GM23338 (cell line): Measurements from ENCODE around the gene C19orf25. TPM values are rescaled to one million over a fixed set of nuclear protein-coding genes. Genes with fewer than 3 reads are reported as not detected.

Experiments used
- ATAC-seq: fragments of 200-7000 bp; cut with Tn5 transposase; 3 replicates; pipeline ENCODE4 v1.9.1; 2020
- DNase-seq: peaks from one replicate; pipeline ENCODE4 v3.0.0-alpha.2; 2015; ENCODE audit warnings: low spot score
- H2AFZ ChIP-seq: fragments of 200-600 bp; sonication (generic); 2 replicates; pipeline ENCODE4 v1.8.0; 2016; ENCODE audit warnings: antibody characterized with exemption, mild to moderate bottlenecking, moderate library complexity
- H3F3A ChIP-seq: fragments of 200-600 bp; sonication (generic); replicated peaks from 2 replicates; pipeline ENCODE4 v1.8.0; 2017; ENCODE audit warnings: antibody characterized with exemption, mixed run types, low read depth
- H3K27ac ChIP-seq: fragments of 200-600 bp; sonication (generic); 2 replicates; pipeline ENCODE4 v1.6.1; 2016; ENCODE audit warnings: low read depth
- H3K27me3 ChIP-seq: fragments of 200-600 bp; sonication (generic); 2 replicates; pipeline ENCODE4 v1.8.0; 2016; ENCODE audit warnings: mild to moderate bottlenecking, mixed run types, moderate library complexity; ENCODE audit not compliant: insufficient read depth
- H3K36me3 ChIP-seq: fragments of 200-600 bp; sonication (generic); 2 replicates; pipeline ENCODE4 v1.8.0; 2016; ENCODE audit warnings: mild to moderate bottlenecking; ENCODE audit not compliant: insufficient read depth
- H3K4me1 ChIP-seq: fragments of 200-600 bp; sonication (generic); 2 replicates; pipeline ENCODE4 v1.8.0; 2016; ENCODE audit warnings: mild to moderate bottlenecking, moderate library complexity; ENCODE audit not compliant: insufficient read depth
- H3K4me2 ChIP-seq: fragments of 200-600 bp; sonication (generic); 2 replicates; pipeline ENCODE4 v1.7.1; 2017; ENCODE audit warnings: mixed run types
- H3K4me3 ChIP-seq: fragments of 200-600 bp; sonication (generic); 2 replicates; pipeline ENCODE4 v1.6.1; 2016; ENCODE audit warnings: mixed run types
- H3K79me2 ChIP-seq: fragments of 200-600 bp; sonication (generic); replicated peaks from 2 replicates; pipeline ENCODE4 v1.8.0; 2017; ENCODE audit warnings: mild to moderate bottlenecking; ENCODE audit not compliant: insufficient read depth
- H3K9me2 ChIP-seq: fragments of 200-600 bp; sonication (generic); 2 replicates; pipeline ENCODE4 v1.8.0; 2017; ENCODE audit not compliant: insufficient read depth
- H4K20me1 ChIP-seq: fragments of 200-600 bp; sonication (generic); replicated peaks from 2 replicates; pipeline ENCODE4 v1.8.0; 2017; ENCODE audit warnings: mild to moderate bottlenecking; ENCODE audit not compliant: insufficient read depth
- H3K27ac Mint-ChIP-seq: 2 replicates; pipeline ENCODE4 v1.8.0; 2020; ENCODE audit warnings: inconsistent platforms, mild to moderate bottlenecking, moderate library complexity, mixed read lengths
- H3K27me3 Mint-ChIP-seq: 3 replicates; pipeline ENCODE4 v1.8.0; 2022; ENCODE audit warnings: low read depth, mild to moderate bottlenecking, moderate library complexity, mixed read lengths, inconsistent platforms; ENCODE audit not compliant: insufficient read depth, poor library complexity
- H3K36me3 Mint-ChIP-seq: 3 replicates; pipeline ENCODE4 v1.8.0; 2021; ENCODE audit warnings: low read depth, mild to moderate bottlenecking, inconsistent platforms, moderate library complexity, mixed read lengths
- H3K4me1 Mint-ChIP-seq: 3 replicates; pipeline ENCODE4 v1.8.0; 2020; ENCODE audit warnings: mild to moderate bottlenecking, inconsistent platforms, mixed read lengths
- H3K4me3 Mint-ChIP-seq: 3 replicates; pipeline ENCODE4 v1.8.0; 2021; ENCODE audit warnings: moderate library complexity, mild to moderate bottlenecking, inconsistent platforms, mixed read lengths
- H3K9me3 Mint-ChIP-seq: 3 replicates; pipeline ENCODE4 v1.8.0; 2020; ENCODE audit warnings: moderate library complexity, mild to moderate bottlenecking, inconsistent platforms, mixed read lengths
- CREB1 ChIP-seq: fragments of 250-450 bp; sonication (Bioruptor Pico); IDR thresholded peaks from 2 replicates; pipeline ENCODE4 v1.5.0; 2020; ENCODE audit warnings: low read depth, mild to moderate bottlenecking, moderate library complexity
- CTCF ChIP-seq, 2 experiments: fragments of 200-600 bp in 1 of 2; sonication (generic) in 1 of 2; conservative IDR thresholded peaks; 2 replicates each; pipeline versions ENCODE4 v1.5.1 to v1.6.1; 2016 to 2017; ENCODE audit warnings: antibody characterized with exemption in 2 of 2, low read depth in 2 of 2, mild to moderate bottlenecking in 2 of 2, moderate library complexity in 1 of 2
- ETS1 ChIP-seq: IDR thresholded peaks from 2 replicates; pipeline ENCODE4 v1.6.1; 2016; ENCODE audit warnings: antibody characterized with exemption
- JUNB ChIP-seq: IDR thresholded peaks from one replicate; pipeline ENCODE4 v1.6.1; 2016; ENCODE audit warnings: antibody characterized with exemption; ENCODE audit not compliant: unreplicated experiment
- POLR2AphosphoS5 ChIP-seq: IDR thresholded peaks from 2 replicates; pipeline ENCODE4 v1.6.1; 2016; ENCODE audit warnings: antibody characterized with exemption, low read depth
- STAT1 ChIP-seq: IDR thresholded peaks from one replicate; pipeline ENCODE4 v1.6.1; 2016; ENCODE audit warnings: antibody characterized with exemption; ENCODE audit not compliant: unreplicated experiment
- ZNF114 ChIP-seq: fragments of 250-450 bp; sonication (Bioruptor Pico); IDR thresholded peaks from 2 replicates; pipeline ENCODE4 v1.5.0; 2020; ENCODE audit warnings: mild to moderate bottlenecking, moderate library complexity
- polyA plus RNA-seq: library from polyadenylated mRNA; unstranded; fragments of >200 nt; fragmentation: Nextera tagmentation; extraction: Ambion mirVana; gene quantifications from 2 replicates; pipeline ENCODE4 v1.2.1, GENCODE V29; 2016
- total RNA-seq: library from RNA; depleted of rRNA; stranded (reverse); fragments of >200 nt; shearing (Covaris generic); gene quantifications from 2 replicates; pipeline ENCODE4 v1.2.3, GENCODE V29; 2014

C19orf25 gene
- total and polyA plus RNA-seq, 2 experiments from 2014 or later = 43.5 to 61.1 TPM

- peaks cover 10% of the 10 kb centered on the region; the same call in 1 of the 2 replicates for H3K4me1 ChIP-seq
- peak overlapping the region; percentile 98 for H3K4me2 ChIP-seq
- TF ChIP-seq ZNF114 (CRISPR knock-in tag) = no peak
- TF ChIP-seq CTCF (conservative IDR thresholded peaks at IDR 0.05; ENCODE audit: low read depth in 2 of 2) = no peak
- no peak for TF ChIP-seq CREB1 (CRISPR knock-in tag)
- TF ChIP-seq STAT1 = no peak
- no peak for TF ChIP-seq POLR2AphosphoS5
- Mint-ChIP-seq H3K27me3 (peaks cover 36% of the 10 kb centered on the region), H3K4me1 (peaks cover 20% of the 10 kb centered on the region), H3K9me3 (no peaks in the 10 kb centered on the region; the same call in 2 of the 3 replicates), H3K27ac (peak overlapping the region; percentile 95), H3K36me3 (peaks cover 55% of the 10 kb centered on the region), H3K4me3 (peak overlapping the region; percentile 97)
- peak overlapping the region; percentile 97 for H3K4me3 ChIP-seq
- ATAC-seq = peak; percentile 11
- no peaks in the 10 kb centered on the region for H3K27me3 ChIP-seq
- peaks cover 38% of the 10 kb centered on the region for H4K20me1 ChIP-seq
- H3K9me2 ChIP-seq = no peaks in the 10 kb centered on the region
- H3F3A ChIP-seq = peaks cover 78% of the 10 kb centered on the region
- no peak for DNase-seq
- peaks cover 24% of the 10 kb centered on the region for H3K36me3 ChIP-seq
- peaks cover 24% of the 10 kb centered on the region for H3K79me2 ChIP-seq
- H2AFZ ChIP-seq = no peak overlapping the region
- H3K27ac ChIP-seq = peak overlapping the region; percentile 80; the same call in 1 of the 2 replicates
Observed at GRCh38 chr19:1438933-1439354, 40.1 kb downstream of the C19orf25 start.

GRCh38 chr19:1438035-1438932 is 40.7 kb downstream of the C19orf25 start, which contains the start of gene RPS15:
Gene RPS15 (plus strand): TSS chr19:1438396. CDS start chr19:1438426, 30 bp downstream.
- peak; percentile 80 for ATAC-seq
- peaks cover 55% of the 10 kb centered on the region for H3K36me3 Mint-ChIP-seq
- H3K9me3 Mint-ChIP-seq = no peaks in the 10 kb centered on the region; the same call in 2 of the 3 replicates
- H3K4me3 Mint-ChIP-seq = peak within 1 kb of the TSS; percentile 97
- Histone ChIP-seq H3K9me2 (no peaks in the 10 kb centered on the region), H3K36me3 (peaks cover 24% of the 10 kb centered on the region), H3K27ac (peak within 1 kb of the TSS; percentile 85; the same call in 1 of the 2 replicates), H3K79me2 (peaks cover 24% of the 10 kb centered on the region), H3K4me2 (peak within 1 kb of the TSS; percentile 98), H2AFZ (no peak within 1 kb of the TSS), H3F3A (peaks cover 72% of the 10 kb centered on the region), H3K4me1 (peaks cover 9% of the 10 kb centered on the region; the same call in 1 of the 2 replicates), H4K20me1 (peaks cover 38% of the 10 kb centered on the region), H3K4me3 (peak within 1 kb of the TSS; percentile 97), H3K27me3 (no peaks in the 10 kb centered on the region)
- H3K4me1 Mint-ChIP-seq = peaks cover 20% of the 10 kb centered on the region
- TF ChIP-seq JUNB (no peak), ETS1 (peak; percentile 80), CTCF (conservative IDR thresholded peaks at IDR 0.05; ENCODE audit: low read depth in 2 of 2) (peak; percentile 75 to 93), ZNF114 (CRISPR knock-in tag) (peak; percentile 57; the same call in 1 of the 2 replicates), CREB1 (CRISPR knock-in tag) (peak; percentile 82), POLR2AphosphoS5 (peak; percentile 99)
- DNase-seq = peak; percentile 94
- peak within 1 kb of the TSS; percentile 100 for H3K27ac Mint-ChIP-seq
- peaks cover 30% of the 10 kb centered on the region for H3K27me3 Mint-ChIP-seq
